Upper lobe of left lung (tissue), 4 donors: ENCODE results near the gene PRDM16.

ENCODE experiments used
- EP300 ChIP-seq, 4 donors: sonication (generic); formaldehyde crosslinking; IDR thresholded peaks; one replicate each; pipeline ENCODE4 v1.5.1; 2017; ENCODE audit warnings: antibody characterized with exemption in 4 of 4, control low read depth in 2 of 4
- POLR2A ChIP-seq, 4 donors: fragments of 450-650 bp; IDR thresholded peaks; one replicate each; pipeline ENCODE4 v1.5.1; 2016 to 2017; ENCODE audit warnings: antibody characterized with exemption in 4 of 4, mild to moderate bottlenecking in 2 of 4
- POLR2AphosphoS5 ChIP-seq, 2 donors: sonication (generic); formaldehyde crosslinking; IDR thresholded peaks; one replicate each; pipeline ENCODE4 v1.5.1; 2017; ENCODE audit warnings: antibody characterized with exemption in 2 of 2
- TF ChIP-seq, protein P1 (sequence below), 6 experiments: fragments of 450-650 bp in 4 of 6; fragments of 200-600 bp in 2 of 6; sonication (generic) in 2 of 6; IDR thresholded peaks; one replicate each; pipeline ENCODE4 v1.5.1; 2016 to 2019; ENCODE audit warnings: antibody characterized with exemption in 6 of 6

DNA sequence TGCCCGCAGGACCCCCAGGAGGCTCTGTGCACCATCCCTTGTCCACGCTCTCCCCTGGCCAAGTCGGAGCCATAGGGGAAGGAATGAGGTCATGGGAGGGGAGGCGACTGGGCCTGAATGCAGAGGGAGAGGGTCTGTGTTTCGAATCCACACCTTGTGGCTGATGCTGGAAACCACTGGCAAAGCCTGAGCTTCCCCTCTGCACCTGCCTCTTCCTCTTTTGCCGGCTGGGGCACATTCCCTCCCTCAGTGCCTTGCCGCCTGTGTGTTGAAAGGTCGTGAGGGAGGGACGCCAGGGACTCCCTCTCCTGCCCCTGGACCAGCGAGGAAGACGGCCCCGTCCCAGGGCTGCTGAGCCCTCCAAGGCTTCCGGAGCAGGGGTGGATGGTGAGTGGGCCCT is 27.3 kb downstream of the PRDM16 start:
- TF ChIP-seq, protein P1, sequence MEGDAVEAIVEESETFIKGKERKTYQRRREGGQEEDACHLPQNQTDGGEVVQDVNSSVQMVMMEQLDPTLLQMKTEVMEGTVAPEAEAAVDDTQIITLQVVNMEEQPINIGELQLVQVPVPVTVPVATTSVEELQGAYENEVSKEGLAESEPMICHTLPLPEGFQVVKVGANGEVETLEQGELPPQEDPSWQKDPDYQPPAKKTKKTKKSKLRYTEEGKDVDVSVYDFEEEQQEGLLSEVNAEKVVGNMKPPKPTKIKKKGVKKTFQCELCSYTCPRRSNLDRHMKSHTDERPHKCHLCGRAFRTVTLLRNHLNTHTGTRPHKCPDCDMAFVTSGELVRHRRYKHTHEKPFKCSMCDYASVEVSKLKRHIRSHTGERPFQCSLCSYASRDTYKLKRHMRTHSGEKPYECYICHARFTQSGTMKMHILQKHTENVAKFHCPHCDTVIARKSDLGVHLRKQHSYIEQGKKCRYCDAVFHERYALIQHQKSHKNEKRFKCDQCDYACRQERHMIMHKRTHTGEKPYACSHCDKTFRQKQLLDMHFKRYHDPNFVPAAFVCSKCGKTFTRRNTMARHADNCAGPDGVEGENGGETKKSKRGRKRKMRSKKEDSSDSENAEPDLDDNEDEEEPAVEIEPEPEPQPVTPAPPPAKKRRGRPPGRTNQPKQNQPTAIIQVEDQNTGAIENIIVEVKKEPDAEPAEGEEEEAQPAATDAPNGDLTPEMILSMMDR (IDR thresholded peaks at IDR 0.05): no peak
- TF ChIP-seq POLR2A (IDR thresholded peaks at IDR 0.05): no peak
- TF ChIP-seq POLR2AphosphoS5 (IDR thresholded peaks at IDR 0.05): no peak
- TF ChIP-seq EP300 (IDR thresholded peaks at IDR 0.05): no peak
